Glomerular endothelial cell (primary cell): ENCODE data around the gene ADCY1. TPM values are rescaled to one million over a fixed set of nuclear protein-coding genes. Genes with fewer than 3 reads are reported as not detected.
"Not testable (repeated sequence)": the region's sequence is repeated elsewhere in the genome, so short reads cannot be mapped to it uniquely, and the experiment has no call there.

Experiments used
- DNase-seq: peaks from one replicate; pipeline ENCODE4 v3.0.0-alpha.2; 2011; ENCODE audit warnings: low read depth, low spot score; ENCODE audit errors: extremely low read depth
- total RNA-seq: library from RNA; depleted of rRNA; stranded (reverse); fragments of >200 nt; gene quantifications from 2 replicates; pipeline ENCODE4 v1.2.3, GENCODE V29; 2015

The ADCY1 gene
- total RNA-seq, 1 donor from 2014 or later = 0.35 TPM

- DNase-seq = not testable (repeated sequence)
Observed at GRCh38 chr7:45725231-45725630, 151.1 kb downstream of the ADCY1 start.

GRCh38 chr7:45726883-45727282 lies 152.7 kb downstream of the ADCY1 start:
- DNase-seq = no peak

- not testable (repeated sequence) for DNase-seq
Observed at GRCh38 chr7:45731692-45732443, 157.7 kb downstream of the ADCY1 start.

GRCh38 chr7:45738920-45739319 lies 164.8 kb downstream of the ADCY1 start:
- not testable (repeated sequence) for DNase-seq

- DNase-seq = not testable (repeated sequence)
Observed at GRCh38 chr7:45740573-45740972, 166.4 kb downstream of the ADCY1 start.

DNA sequence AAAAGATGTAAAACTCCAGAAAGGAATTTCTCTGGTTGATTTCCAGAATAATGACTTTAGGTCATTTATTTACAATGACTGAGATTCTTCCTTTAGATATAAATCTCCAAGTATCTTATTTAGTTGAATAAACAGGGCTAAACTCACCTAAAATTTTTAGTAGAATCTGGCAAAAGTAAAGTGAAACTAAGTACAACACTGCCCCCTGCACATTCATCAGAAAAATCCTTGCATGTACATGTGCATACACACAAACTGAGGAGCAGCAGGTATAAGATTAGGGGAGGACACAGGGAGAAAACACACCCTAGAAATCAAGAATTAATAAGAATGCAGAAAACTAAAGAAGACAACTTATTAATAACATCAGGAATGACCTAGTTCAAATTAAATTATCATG lies 174.8 kb downstream of the ADCY1 start:
- DNase-seq = not testable (repeated sequence)

GRCh38 chr7:45751352-45751751 lies 177.2 kb downstream of the ADCY1 start:
- DNase-seq = not testable (repeated sequence)

GRCh38 chr7:45756333-45756732 lies 182.2 kb downstream of the ADCY1 start:
- not testable (repeated sequence) for DNase-seq

GRCh38 chr7:45756757-45757156 lies 182.6 kb downstream of the ADCY1 start:
- DNase-seq = not testable (repeated sequence)

DNA sequence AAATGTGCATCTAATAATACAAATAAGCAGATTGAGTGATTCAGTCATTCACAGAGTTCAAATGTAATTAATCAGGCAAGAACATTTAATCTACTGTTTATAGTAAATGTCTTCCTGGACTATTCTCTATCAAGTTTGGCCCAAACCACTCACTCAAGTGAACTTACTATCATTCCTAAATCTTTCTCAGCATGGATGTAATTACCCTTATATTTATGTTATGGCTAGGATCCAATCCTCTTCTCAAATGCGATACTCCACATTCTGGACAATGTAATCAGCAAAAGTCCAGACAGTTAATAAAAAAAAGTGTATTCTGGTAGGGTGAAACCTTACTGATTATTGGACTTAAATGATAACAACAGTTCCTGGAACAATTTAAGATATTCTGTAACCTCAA lies 185.3 kb downstream of the ADCY1 start:
- not testable (repeated sequence) for DNase-seq

DNA sequence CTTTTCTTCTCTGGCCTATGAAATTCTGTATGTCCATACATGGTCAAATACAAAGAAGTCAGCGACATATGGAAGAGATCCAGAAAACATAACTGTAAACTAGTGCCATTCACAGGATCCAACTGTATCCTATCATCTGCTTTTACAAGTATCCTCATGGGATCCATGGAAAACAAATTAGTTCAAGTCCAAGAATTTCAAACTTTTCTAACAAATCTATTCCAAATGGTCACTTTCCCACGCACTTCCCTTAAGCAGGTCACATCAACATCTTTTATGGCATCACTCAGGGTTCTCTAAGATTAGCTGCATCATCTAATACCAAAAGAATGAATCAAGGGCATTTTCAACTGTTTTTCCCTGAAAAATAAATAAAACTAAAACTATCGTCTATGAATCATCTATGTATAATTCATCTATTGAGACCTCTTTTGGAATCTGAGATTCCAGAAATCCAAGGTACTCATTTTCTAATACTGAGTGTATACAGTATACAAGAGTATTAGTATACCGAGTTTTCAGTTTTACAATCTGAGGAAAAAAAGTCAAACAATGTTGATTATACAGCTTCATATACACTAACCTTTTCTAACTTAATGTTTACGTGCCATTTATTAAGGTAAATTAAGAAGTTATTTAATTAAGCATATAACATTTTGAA lies 187.5 kb downstream of the ADCY1 start:
- peak; percentile 18 for DNase-seq

DNA sequence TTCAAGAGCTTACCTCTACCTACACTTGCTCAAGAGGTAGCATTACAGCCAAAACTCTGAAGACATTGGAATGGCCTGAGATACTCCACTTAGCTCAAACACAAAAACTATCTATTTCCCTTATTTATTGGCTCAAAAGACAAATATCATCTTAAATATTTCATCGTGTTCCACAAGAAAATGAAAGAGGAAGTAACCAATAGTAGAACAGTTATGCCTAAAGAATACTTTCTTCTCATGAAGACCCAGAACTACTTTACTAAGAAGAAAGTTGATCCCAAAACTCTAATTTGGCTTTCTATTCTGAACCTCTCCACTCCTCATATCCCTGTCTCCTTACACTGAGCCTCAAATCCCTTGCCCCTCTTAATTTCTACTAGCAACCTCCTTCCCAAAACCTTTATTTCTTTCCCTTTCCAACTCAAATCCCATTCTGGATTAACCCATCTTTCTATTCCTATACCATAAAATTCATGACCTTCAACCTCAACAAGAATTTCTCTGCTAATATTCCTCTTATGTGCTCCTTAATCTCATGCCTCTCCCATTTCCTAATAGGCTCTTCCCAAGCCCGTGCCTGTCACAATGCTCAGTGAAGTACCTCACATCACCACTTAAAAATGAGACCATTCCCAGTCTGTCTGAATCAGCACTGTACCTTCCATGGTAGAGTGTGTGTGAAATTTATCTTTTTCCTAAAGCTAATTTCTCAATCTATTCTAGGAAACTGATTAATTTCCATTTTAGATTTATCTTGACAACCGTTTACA lies 188.2 kb downstream of the ADCY1 start:
- not testable (repeated sequence) for DNase-seq

DNA sequence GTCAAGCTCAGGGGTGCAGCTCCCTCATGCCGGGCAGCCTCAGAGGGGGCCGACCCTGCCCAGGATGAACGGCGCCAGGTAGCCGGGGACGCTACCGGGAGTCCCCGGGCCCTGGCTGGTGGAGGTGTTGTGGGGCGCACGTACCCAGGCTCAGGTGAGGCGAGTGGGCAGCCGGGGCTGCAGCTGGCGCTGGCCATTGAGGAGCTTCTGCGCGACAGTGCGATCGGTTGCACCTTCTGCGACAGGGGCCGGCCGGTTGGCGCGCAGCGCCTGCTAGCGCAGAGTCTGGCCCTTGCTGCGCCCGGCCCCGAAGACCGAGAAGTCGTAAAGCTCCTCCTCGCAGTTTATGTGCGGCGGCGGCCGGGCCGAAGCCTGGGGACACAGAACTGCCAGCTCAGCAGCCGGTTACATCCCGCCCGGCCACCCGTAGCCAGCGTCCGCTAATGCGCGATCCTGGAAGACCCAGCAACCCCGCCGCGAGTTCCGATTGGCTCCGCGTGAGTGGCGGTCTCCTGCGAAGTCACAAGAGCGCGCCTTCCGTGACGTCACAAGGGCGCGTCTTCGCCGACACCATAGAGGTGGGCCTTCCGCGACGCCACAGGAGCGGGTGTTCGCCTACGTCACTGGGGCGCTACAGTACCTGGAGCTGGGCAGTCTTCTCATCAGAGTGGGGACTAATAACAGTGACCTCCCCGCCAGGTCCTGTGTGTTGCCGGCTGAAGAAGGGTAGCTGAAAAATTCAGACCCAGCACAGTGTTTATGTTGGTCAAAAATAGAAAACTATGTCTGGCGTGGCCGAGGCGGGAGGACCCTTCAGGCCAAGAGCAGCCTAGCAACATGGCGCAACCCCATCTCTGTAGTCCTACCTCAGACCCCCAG lies 194.6 kb downstream of the ADCY1 start:
- peak; percentile 85 for DNase-seq

DNA sequence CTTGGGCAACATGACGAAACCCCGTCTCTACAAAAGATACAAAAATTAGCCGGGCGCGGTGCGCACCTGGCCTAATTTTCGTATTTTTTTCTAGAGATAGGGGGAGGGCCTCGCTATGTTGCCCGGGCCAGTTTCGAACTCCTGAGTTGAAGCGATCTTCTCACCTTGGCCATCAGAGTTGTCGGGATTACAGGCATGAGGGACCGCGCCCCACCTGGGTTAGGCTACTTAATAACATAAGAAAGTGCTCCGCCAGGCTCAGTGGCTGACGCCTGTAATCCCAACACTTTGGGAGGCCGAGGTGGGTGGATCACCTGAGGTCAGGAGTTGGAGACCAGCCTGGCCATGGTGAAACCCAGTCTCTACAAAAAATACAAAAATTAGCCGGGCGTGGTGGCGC lies 195.5 kb downstream of the ADCY1 start:
- DNase-seq = not testable (repeated sequence)
